ENCODE measurements around the gene BCAS3. TPM values are rescaled to one million over a fixed set of nuclear protein-coding genes. Genes with fewer than 3 reads are reported as not detected.

BCAS3 gene
- total RNA-seq, 1 donor from 2014 or later: 15.6 TPM

DNA sequence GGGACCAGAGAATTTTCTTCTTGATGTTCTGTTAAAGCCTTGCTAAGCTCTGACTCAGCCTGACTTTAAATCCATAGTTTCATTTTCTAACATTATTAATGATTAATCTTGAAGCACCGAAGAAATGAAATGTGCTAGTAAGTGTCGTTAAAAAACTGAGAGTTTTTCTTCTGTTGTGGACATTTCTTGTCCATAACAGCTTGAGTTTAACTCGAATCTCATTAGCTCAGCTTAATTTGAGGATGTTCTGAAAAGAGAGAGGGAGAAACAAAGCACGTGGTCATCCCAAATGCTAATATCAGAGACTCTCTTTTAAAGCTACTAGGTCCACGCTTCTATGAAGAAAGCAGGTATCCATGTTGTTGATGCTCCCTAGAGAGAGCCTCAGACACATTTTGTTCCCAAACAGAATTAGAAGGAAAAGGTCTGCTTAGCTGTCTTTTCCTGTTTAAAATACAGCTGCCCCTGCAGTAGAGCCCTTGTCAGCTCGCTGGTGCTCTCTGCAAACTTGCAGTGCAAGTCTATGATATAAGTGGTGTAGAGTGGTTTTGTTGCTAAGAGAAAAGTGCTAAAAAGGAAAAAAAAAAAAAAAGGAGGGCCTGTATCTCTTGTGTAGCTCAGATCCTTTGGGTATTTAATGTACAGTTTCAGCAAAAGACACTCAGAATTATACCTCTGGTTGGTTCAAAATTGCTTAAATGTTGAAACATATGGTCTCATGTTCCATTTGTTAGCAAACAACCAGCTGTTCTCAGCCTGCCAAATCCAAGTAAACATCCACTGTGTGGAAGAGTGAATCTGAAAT, 530.9 kb downstream of the BCAS3 start:
- ATAC-seq (ENCODE audit: poor library complexity) (peak; percentile 51), DNase-seq (no peak)
- intact Hi-C loops (cut with DNase I): no loop called here

DNA sequence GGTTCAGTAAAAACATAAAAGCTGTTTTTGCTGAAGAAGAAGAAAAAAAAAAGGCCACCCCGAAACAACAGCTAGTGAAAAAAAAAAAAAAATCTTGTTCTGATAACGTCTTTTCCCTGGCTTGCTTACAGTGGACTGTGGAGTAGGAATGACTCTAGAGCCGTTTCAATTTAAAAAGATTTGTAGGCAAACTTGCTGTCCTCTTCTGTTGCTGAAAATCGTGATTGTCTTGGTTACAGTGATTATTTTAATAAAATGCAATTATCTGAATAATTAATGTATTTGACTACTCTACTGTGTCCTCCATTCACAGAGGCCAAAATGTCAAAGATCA, 531.4 kb downstream of the BCAS3 start:
- ATAC-seq (ENCODE audit: poor library complexity) (peak; percentile 48), DNase-seq (no peak)
- intact Hi-C loops (cut with DNase I): no loop called here

DNA sequence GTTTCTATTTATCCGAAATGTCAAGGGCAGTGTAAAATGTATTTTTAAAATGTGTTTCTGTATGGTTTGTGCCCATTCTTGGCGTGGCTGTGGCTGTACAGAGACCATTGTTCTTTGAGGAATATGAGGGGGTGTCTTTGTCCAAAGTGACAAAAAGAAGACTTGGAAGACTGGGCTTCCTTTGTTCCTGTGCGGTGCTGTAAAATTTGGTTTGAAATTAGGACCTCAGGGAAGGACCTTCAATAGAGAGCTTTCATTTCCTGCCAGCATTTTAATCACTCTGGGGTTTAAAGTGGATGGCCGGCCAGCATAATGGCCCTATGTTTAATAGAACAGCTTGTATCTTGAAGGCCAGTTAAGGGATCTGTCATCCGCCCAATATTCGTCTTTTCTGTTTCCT, 531.9 kb downstream of the BCAS3 start:
- DNase-seq (no peak), ATAC-seq (ENCODE audit: poor library complexity) (peak; percentile 74)
- intact Hi-C loops (cut with DNase I): no loop called here

DNA sequence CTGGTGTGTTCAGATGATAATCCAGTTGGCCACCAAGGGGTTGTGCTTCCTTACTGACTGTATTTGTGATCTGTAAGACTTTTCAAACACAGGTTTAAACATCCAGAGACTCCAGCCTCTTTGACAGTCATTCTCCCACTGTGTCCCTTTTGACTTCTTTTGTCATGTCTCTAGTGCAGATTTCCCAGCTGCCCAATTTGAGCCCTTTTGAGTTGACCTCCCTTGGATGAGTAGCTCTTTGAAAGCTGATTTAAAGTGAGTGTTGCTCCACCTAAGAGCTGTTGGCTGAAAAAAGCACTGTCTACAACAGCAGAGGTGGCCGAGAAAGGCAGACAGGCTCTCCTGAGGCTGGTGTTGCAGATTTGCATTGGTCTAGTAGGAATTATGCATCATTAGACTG, 533.6 kb downstream of the BCAS3 start:
- no peak for ATAC-seq (ENCODE audit: poor library complexity)
- intact Hi-C loops (cut with DNase I): no loop called here
- no peak for DNase-seq

DNA sequence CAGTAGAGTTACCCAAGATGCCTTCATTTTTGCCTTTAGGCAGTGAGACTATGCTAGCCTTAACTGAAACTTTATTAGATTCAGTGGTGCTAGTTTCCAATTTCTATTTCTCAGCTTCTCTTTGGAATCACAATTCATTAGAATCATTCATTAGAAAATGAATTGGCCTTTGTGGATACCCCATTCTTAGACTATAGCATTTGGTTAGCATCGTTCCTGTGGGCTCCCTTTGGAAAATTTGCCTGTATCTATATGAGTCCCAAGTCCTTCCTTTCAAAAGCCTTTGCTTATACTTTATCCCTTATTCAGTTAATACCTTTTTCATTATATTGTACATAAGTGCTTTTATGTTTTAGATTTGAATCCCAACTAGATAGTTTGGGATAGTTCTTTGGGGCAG, 535.0 kb downstream of the BCAS3 start:
- no peak for ATAC-seq (ENCODE audit: poor library complexity)
- DNase-seq: no peak
- intact Hi-C loops (cut with DNase I): no loop called here

DNA sequence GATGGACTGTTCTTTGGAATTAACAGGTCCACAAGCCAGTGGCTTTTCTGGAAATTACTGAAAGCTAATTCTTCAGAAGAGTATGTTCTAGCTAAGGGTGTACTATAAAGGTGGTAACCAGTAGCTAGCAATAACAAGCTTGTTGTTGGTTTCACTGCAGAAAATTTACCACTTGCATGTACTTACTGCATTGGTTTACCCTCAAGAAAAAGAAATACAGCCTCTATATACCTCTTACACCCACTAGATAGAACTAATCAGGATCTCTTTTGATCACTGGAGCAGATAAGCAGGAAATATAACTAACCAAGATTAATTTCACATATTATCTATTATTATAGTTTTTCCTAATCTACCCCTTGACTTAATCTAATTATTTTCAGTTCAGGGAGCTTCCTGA, 537.1 kb downstream of the BCAS3 start:
- no peak for ATAC-seq (ENCODE audit: poor library complexity)
- intact Hi-C loops (cut with DNase I): no loop called here
- DNase-seq: no peak

DNA sequence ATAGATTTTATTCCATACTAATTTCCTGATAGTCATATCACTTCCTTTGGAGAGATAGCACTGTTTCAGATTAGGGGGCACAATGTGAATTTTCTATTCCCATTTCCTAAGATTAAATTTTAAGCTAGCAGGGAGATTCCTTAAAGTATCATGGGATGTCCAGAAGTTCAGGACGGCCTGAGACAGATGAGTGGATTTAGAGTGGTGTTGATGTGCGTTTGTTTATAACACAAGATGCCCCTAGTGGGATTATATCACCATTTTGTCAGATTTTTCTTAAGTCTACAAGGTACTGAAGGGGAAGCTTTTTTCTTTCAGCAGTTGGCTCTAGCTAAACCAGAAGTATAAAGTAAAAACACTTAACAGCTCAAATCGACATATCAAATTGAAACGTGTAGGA, 538.4 kb downstream of the BCAS3 start:
- intact Hi-C loops (cut with DNase I): no loop called here
- DNase-seq (no peak), ATAC-seq (ENCODE audit: poor library complexity) (no peak)

DNA sequence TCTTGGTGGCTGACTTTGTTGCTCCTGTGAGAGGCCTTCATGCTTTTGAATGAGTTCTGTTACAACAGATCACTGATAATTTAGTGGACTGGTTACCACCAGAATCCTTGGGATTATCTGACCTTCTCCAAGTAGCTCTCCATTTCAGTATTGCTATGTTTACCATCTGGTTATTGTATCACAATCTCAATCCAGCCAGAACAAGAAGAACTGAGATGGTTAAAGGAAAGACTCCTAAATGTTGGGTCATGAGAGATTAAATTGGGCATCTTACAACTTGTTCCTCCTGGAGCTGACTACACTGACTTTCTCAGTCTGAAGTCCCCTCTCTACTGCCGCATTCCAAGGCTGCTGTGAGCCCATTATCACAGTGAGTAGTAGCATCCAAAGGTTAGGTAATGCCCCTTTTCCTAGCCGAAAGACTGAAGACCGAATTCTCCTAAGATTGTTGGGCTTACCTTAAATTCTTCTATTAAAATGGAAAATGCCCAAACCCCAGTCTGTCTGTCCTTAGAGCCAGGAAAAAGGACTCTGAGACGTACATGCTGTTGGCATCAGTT, 540.3 kb downstream of the BCAS3 start:
- DNase-seq (no peak), ATAC-seq (ENCODE audit: poor library complexity) (no peak)
- intact Hi-C loops (cut with DNase I): no loop called here

DNA sequence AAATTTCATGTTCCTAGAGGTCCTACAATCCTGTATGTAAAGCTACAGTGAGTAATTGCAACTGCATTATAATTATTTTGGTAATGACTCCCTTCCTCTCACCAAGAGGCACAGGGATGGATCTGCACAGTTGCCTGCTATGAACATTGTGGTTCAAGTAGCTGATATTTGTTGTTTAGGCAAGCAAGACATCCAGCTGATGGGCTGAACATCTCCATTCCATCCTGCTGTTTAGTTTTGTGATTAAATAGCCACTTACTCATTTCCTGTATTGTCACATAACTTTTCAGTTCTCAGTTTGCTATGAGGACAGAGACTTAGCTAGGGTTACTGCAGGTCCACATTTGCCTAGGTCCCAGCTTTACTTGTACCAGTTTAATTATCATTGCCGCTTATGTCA, 540.8 kb downstream of the BCAS3 start:
- no peak for DNase-seq
- intact Hi-C loops (cut with DNase I): no loop called here
- peak; percentile 25 for ATAC-seq (ENCODE audit: poor library complexity)

DNA sequence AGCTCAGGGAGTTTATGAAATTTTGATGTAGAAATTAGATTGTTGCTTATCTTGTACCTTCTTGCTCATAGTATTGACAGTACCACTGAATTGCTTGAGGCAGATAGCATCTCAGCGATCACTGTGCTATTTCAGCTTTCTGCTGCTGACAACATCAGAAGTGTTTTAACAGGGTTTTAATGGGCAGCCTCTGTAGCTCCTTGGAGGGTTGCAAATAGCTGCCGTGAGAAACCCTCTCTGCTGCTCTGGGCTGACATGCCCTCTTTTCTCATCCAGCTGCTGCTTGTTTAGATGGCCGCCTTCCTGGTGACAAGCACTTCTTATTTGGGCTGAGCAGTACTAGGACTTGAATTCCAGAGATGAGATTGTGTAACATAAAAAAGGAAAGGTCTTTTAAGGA, 541.8 kb downstream of the BCAS3 start:
- intact Hi-C loops (cut with DNase I): no loop called here
- DNase-seq (no peak), ATAC-seq (ENCODE audit: poor library complexity) (peak; percentile 82)

DNA sequence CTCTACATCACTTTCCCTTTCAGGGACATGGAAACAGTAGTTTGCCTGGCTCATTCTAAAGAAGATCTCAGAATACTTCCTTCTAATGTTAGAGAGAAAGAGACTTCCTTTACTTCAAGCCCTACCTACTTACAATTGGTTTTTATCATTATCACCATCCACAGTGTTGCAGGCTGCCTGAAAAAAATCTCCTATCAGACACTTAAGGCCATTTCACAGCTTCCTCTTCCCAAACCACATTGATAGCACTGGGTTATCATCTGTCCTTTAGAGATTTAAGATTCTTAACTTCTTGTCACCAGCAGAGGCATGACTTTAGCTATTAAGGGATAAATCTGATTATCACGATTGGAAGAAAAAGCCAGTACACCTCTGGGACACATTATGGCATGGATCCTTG, 543.5 kb downstream of the BCAS3 start:
- no peak for ATAC-seq (ENCODE audit: poor library complexity)
- intact Hi-C loops (cut with DNase I): no loop called here
- no peak for DNase-seq

DNA sequence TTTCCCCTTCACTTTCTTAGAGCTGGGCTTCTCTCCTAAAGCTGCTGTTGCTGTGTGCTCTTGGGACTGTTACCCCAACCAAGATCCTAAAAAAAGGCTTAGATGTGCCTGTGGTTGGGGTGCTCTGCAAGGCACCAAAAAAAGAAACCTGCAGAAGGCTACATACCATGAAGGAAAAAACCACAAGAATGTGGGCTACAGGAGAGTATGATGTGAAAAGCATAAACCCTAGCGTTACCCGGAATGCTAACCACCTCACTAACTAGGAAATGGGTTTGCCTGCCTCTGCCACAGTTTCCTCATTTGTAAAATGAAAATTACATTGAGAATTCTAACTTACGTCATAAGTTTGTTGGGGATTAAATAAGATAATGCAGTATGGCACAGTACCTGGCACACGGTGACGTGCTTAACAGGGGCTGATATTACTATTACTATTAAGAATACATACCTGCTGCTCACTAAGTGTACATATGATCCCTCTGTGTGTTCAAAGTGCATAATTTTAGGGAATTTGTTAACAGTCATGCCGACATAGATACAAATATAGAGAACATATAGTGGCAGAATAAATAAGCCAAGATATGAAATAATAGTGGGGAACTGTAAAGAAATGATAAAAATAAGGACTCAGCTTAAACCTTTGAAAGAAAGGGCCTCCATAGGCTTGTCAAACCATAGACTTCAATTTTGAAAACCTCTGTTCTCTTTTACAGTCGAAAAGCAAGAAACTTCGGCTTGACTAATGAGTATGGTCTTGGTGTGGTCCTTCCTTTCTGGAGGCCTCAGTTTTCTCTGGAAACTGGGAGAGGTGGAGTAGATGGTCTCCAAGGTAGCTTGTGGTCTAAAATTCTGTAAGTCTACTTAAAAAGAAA, 544.2 kb downstream of the BCAS3 start:
- intact Hi-C loops (cut with DNase I): no loop called here
- ATAC-seq (ENCODE audit: poor library complexity): no peak
- DNase-seq: no peak

DNA sequence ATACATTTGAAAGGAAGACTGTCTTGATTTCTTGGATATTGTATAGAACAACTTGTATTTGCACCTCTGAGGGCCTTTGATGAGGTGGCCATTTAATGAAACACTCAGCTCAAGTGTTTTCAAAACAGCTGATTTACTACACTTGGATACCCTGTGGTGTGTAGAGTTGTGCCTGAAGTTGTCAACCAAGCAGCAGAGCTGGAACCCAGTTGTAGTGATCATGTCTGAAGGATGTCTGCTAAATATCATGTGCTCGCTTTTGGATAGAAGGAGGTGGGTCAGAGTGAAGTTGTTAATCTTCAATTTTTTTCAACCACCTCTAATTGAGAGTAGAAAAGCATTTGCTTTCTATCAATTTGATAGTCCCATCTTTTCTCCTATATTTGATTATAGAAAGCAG, 546.1 kb downstream of the BCAS3 start:
- DNase-seq (no peak), ATAC-seq (ENCODE audit: poor library complexity) (no peak)
- intact Hi-C loops (cut with DNase I): no loop called here

DNA sequence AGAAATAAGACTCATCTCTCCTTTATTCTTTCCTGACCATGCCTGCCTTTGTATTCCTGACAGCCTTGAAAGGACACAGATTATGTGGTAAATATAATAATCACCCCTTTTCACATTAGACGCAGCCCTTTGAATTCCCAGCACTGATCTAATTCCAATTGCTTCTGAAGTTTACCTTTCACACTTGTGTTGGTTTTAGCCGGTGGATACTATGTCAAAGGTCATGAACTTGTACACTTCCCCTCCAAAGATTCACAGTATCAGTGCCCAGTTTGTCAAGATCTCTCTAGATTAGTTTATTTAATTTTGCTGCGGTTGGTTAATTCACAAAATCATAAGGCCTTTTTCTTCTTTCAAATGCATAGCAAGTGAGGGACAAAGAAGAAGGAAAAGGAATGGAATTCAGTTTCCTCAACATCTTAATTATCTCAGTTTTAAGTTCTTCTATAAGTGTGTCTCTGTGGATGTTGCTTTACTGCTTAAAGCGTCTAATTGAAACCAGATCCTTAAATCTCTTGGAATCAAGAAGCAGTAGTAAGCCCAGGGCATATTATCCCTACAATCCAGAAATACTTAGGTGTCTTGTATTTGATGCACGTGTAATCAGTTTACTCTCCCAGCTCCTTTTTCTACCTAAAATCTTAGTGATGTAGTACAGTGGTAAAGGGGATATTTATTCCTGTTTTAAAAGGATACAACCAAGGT, 547.7 kb downstream of the BCAS3 start:
- DNase-seq (no peak), ATAC-seq (ENCODE audit: poor library complexity) (no peak)
- intact Hi-C loops (cut with DNase I): no loop called here

DNA sequence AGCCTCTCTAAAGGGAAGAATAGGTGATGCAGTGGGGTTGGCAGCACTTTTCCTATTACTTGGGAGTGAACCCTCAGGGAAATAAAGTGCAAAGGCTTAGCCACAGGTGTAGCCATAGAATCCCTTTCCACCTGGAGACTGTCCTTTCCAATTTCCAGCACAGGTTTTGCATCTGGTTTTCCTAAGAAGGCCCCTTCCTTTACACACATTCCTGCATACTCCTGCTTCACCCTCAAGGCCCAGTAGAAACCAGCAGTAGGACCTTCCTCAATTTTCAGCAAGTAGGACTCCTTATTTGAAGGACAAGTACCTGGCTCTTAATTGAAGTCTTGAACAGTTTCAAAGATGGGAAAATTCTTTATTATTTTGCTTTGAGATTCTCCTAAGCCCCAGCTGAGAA, 550.2 kb downstream of the BCAS3 start:
- intact Hi-C loops (cut with DNase I): no loop called here
- ATAC-seq (ENCODE audit: poor library complexity) (no peak), DNase-seq (no peak)

DNA sequence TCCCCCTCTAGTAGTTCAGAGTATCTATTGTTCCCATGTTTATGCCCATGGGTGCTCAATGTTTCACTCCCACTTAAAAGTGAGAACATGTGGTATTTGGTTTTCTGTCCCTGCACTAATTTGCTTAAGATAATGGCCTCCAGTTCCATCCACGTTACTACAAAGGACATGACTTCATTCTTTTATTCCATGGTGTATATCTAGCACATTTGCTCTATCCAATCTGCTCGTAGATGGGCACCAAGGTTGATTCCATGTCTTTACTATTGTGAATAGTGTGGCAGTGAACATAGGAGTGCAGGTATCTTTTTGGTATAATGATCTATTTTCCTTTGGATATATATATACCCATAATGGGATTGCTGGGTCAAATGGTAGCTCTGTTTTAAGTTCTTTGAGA, 552.8 kb downstream of the BCAS3 start:
- DNase-seq: no peak
- no peak for ATAC-seq (ENCODE audit: poor library complexity)
- intact Hi-C loops (cut with DNase I): no loop called here

DNA sequence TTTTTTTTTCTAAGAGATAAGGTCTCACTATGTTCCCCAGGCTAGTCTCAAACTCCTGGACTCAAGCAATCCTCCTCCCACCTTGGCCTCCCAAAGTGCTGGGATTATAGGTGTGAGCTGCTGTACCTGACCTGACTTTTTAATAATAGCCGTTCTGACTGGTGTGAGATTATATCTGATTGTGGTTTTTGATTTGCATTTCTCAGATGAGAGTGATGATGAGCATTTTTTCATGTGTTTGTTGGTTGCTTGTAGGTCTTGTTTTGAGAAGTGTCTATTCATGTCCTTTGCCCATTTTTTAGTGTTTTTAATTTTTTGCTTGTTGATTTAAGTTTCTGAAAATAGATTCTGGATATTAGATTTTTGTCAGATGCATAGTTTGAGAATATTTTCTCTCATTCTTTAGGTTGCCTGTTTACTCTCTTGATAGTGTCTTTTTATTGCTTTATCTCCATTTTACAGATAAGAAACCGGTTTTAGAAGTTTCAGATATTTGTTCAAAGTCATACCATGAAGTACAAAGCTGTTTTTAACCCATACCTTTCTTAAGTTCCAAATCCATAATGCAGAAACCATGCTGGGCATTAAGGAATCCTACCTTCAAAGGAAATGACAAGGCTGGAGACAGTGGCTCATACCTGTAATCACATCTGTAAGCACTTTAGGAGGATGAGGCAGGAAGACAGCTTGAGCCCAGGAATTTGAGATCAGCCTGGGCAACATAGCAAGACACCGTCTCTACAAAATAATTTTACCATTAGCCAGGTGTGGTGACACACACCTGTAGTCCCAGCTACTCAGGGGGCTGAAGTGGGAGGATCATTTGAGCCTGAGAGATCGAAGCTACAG, 553.5 kb downstream of the BCAS3 start:
- intact Hi-C loops (cut with DNase I): no loop called here
- ATAC-seq (ENCODE audit: poor library complexity): no peak

DNA sequence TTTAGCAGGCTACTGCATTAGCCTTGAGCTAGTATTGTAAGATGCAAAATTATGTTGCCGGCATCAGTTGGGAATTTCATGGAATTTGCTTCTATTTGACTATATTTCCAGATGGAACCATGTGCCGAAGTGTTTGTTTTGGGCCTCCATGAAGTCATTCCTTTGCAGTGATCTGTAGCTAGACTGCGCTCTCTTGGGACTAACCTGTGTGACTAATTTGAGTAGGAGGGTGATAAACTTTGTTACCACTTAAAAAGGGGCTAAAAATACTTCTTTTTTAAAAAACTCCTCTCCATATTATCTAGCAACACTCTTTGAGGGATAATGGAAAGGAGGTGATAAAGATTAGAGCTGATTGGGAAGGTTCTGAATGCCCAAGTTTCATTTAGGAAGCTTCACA, 555.2 kb downstream of the BCAS3 start:
- no peak for ATAC-seq (ENCODE audit: poor library complexity)
- no peak for DNase-seq
- intact Hi-C loops (cut with DNase I): no loop called here

More for the DNA sequence above, 553.5 kb downstream of the BCAS3 start:
- no peak for DNase-seq
